ENCODE measurements around the gene LMLN.

GRCh38 chr3:198065897-198066296 is 105.9 kb downstream of the LMLN start:
- no peak for TF ChIP-seq CTCF (conservative IDR thresholded peaks at IDR 0.05; ENCODE audit: low read length)
- no peak for TF ChIP-seq EZH2phosphoT487 (IDR thresholded peaks at IDR 0.05; ENCODE audit: borderline replicate concordance, low read depth, low read length)

Data from OCI-LY7 (cell line).